Measurements from ENCODE around the gene IWS1.

- TF ChIP-seq BRCA1 (IDR thresholded peaks at IDR 0.05) (no peak), BRCA1 (CRISPR knock-in tag; IDR thresholded peaks at IDR 0.05) (no peak), ARID4B (CRISPR knock-in tag; IDR thresholded peaks at IDR 0.05) (no peak), RFX1 (IDR thresholded peaks at IDR 0.05) (no peak)
Observed at GRCh38 chr2:127573298-127573697, 47.0 kb upstream of the IWS1 start.
